ENCODE measurements around the gene KRT23. TPM values are rescaled to one million over a fixed set of nuclear protein-coding genes. Genes with fewer than 3 reads are reported as not detected.

KRT23 gene
- total and polyA plus RNA-seq, 2 of the 13 experiments (the other 11 are each of a cell fraction or from before 2014, with no cell fraction given), result 24.7 to 51.1 TPM

GRCh38 chr17:40945414-40945813 lies 8.0 kb upstream of the KRT23 start (continued):
- TF ChIP-seq SOX13 (IDR thresholded peaks at IDR 0.05) (no peak), SOX13 (CRISPR knock-in tag; conservative IDR thresholded peaks at IDR 0.05 in 1 of 2, IDR thresholded peaks at IDR 0.05 in 1 of 2) (peak in 1 of 2 experiments; percentile 86; a peak in 2 of 4 replicates), ZNF589 (CRISPR knock-in tag; conservative IDR thresholded peaks at IDR 0.05) (0 out of 2 replicates have a peak, but pooled peaks have one; percentile 25), ZBTB44 (CRISPR knock-in tag; IDR thresholded peaks at IDR 0.05) (no peak), TRIM24 (CRISPR knock-in tag; IDR thresholded peaks at IDR 0.05) (no peak), ZNF710 (CRISPR knock-in tag; IDR thresholded peaks at IDR 0.05; ENCODE audit: borderline replicate concordance) (peak; percentile 60; the same call in 1 of the 2 replicates), CENPX (CRISPR knock-in tag; IDR thresholded peaks at IDR 0.05) (no peak), PAWR (CRISPR knock-in tag; IDR thresholded peaks at IDR 0.05; ENCODE audit: borderline replicate concordance) (no peak), HDAC2 (CRISPR knock-in tag; IDR thresholded peaks at IDR 0.05) (no peak), TGIF2 (CRISPR knock-in tag; IDR thresholded peaks at IDR 0.05) (no peak), HINFP (CRISPR knock-in tag; IDR thresholded peaks at IDR 0.05; ENCODE audit: low read depth) (no peak), ZNF614 (CRISPR knock-in tag; IDR thresholded peaks at IDR 0.05; ENCODE audit: borderline replicate concordance) (no peak), POGZ (CRISPR knock-in tag; IDR thresholded peaks at IDR 0.05) (0 out of 2 replicates have a peak, but pooled peaks have one; percentile 25), ZMYM2 (CRISPR knock-in tag; IDR thresholded peaks at IDR 0.05) (0 out of 2 replicates have a peak, but pooled peaks have one; percentile 39), PRPF4 (IDR thresholded peaks at IDR 0.05; ENCODE audit: low read depth, low read length, poor library complexity, severe bottlenecking) (peak; percentile 57), REST (IDR thresholded peaks at IDR 0.05; ENCODE audit: borderline replicate concordance in 1 of 2, low read depth in 1 of 2, low read length in 2 of 2) (no peak), FOXP4 (CRISPR knock-in tag; IDR thresholded peaks at IDR 0.05) (no peak)
